Measurements from ENCODE around the gene CCDC13.

DNA sequence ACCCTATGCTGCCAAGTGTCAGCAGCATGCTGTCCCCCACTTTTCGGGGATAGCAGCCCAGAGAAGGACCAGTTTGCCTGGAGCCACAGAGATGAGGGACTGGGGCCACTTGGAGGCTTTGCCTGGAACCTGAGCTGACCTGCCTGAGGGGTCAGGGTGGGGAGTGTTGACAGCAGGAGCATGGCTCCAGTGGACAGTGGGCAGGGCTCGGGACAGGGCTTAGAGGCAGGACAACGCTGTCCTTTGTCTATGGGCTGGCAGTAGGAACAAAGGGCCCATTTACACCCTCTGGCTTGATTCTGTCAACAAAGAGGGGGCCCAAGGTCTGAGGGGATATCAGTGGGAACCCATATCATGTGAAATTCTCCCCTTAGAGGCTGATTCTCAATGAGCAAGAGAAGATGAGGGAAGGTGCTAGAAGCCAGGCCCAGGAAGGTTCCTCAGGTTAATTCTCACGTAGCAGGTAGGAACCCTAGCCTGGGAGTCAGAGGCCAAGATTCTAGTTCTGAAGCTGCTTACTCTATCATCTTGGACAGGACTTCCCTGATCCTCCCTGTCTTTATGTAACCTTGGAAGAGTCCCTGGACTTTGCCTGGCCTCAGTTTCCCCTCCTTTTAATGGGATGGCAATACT is 40.7 kb downstream of the CCDC13 start:
- TF ChIP-seq, protein P1, sequence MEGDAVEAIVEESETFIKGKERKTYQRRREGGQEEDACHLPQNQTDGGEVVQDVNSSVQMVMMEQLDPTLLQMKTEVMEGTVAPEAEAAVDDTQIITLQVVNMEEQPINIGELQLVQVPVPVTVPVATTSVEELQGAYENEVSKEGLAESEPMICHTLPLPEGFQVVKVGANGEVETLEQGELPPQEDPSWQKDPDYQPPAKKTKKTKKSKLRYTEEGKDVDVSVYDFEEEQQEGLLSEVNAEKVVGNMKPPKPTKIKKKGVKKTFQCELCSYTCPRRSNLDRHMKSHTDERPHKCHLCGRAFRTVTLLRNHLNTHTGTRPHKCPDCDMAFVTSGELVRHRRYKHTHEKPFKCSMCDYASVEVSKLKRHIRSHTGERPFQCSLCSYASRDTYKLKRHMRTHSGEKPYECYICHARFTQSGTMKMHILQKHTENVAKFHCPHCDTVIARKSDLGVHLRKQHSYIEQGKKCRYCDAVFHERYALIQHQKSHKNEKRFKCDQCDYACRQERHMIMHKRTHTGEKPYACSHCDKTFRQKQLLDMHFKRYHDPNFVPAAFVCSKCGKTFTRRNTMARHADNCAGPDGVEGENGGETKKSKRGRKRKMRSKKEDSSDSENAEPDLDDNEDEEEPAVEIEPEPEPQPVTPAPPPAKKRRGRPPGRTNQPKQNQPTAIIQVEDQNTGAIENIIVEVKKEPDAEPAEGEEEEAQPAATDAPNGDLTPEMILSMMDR (conservative IDR thresholded peaks at IDR 0.05 in 1 of 2, IDR thresholded peaks at IDR 0.05 in 1 of 2; ENCODE audit: low read depth in 1 of 2, low read length in 2 of 2): no peak
- no peak for TF ChIP-seq EZH2 (IDR thresholded peaks at IDR 0.05; ENCODE audit: low read length, missing control alignments)
